Stimulated activated memory B cell treated with anti-CD40 and anti-IgM and Interleukin-4, amounts not matched to agents 10 μg/mL and 1 μg/mL and 100 μg/mL, for 72 hours (primary cell): ENCODE data around the gene BCL6.

ENCODE experiments used
- ATAC-seq: fragments of 150-1000 bp; cut with Tn5 transposase; 2 replicates; pipeline ENCODE4 v1.10.0; 2021
- H3K27ac Mint-ChIP-seq: one replicate; pipeline ENCODE4 v1.8.0; 2022; ENCODE audit warnings: mild to moderate bottlenecking, mixed read lengths
- H3K27me3 Mint-ChIP-seq: one replicate; pipeline ENCODE4 v1.8.0; 2022; ENCODE audit warnings: mixed read lengths
- H3K36me3 Mint-ChIP-seq: one replicate; pipeline ENCODE4 v1.8.0; 2022; ENCODE audit warnings: mixed read lengths
- H3K4me1 Mint-ChIP-seq: one replicate; pipeline ENCODE4 v1.8.0; 2022; ENCODE audit warnings: mixed read lengths
- H3K4me3 Mint-ChIP-seq: one replicate; pipeline ENCODE4 v1.8.0; 2022; ENCODE audit warnings: mild to moderate bottlenecking, moderate library complexity, mixed read lengths
- H3K9me3 Mint-ChIP-seq: one replicate; pipeline ENCODE4 v1.8.0; 2022; ENCODE audit warnings: mixed read lengths

Gene BCL6

GRCh38 chr3:187718802-187719201 lies 26.5 kb downstream of the BCL6 start:
- Mint-ChIP-seq H3K27me3 (no peaks in the 10 kb centered on the region), H3K36me3 (peaks cover 36% of the 10 kb centered on the region)

GRCh38 chr3:187717572-187717971 lies 27.7 kb downstream of the BCL6 start:
- H3K27me3 Mint-ChIP-seq = no peaks in the 10 kb centered on the region
- no peak overlapping the region for H3K27ac Mint-ChIP-seq
- H3K36me3 Mint-ChIP-seq = peaks cover 25% of the 10 kb centered on the region
- no peaks in the 10 kb centered on the region for H3K9me3 Mint-ChIP-seq
- ATAC-seq = no peak
- peaks cover 8% of the 10 kb centered on the region for H3K4me1 Mint-ChIP-seq
- no peak overlapping the region for H3K4me3 Mint-ChIP-seq

More at GRCh38 chr3:187718802-187719201, 26.5 kb downstream of the BCL6 start:
- no peak overlapping the region for H3K27ac Mint-ChIP-seq
- no peak overlapping the region for H3K4me3 Mint-ChIP-seq
- H3K9me3 Mint-ChIP-seq = no peaks in the 10 kb centered on the region
- H3K4me1 Mint-ChIP-seq = peaks cover 8% of the 10 kb centered on the region
- no peak for ATAC-seq

GRCh38 chr3:187714404-187714979 lies 30.8 kb downstream of the BCL6 start:
- no peak overlapping the region for H3K27ac Mint-ChIP-seq
- no peaks in the 10 kb centered on the region for H3K27me3 Mint-ChIP-seq
- no peaks in the 10 kb centered on the region for H3K36me3 Mint-ChIP-seq
- H3K9me3 Mint-ChIP-seq = no peaks in the 10 kb centered on the region
- H3K4me1 Mint-ChIP-seq = peaks cover 8% of the 10 kb centered on the region
- no peak overlapping the region for H3K4me3 Mint-ChIP-seq
- peak; percentile 84 for ATAC-seq

- no peaks in the 10 kb centered on the region for H3K27me3 Mint-ChIP-seq
- no peak overlapping the region for H3K4me3 Mint-ChIP-seq
These were observed 31.8 kb downstream of the BCL6 start for GRCh38 chr3:187713504-187713903.

GRCh38 chr3:187709155-187709554 lies 36.1 kb downstream of the BCL6 start:
- no peaks in the 10 kb centered on the region for H3K9me3 Mint-ChIP-seq
- peaks cover 2% of the 10 kb centered on the region for H3K4me1 Mint-ChIP-seq
- no peak for ATAC-seq
- no peaks in the 10 kb centered on the region for H3K36me3 Mint-ChIP-seq
- no peaks in the 10 kb centered on the region for H3K27me3 Mint-ChIP-seq
- H3K4me3 Mint-ChIP-seq = no peak overlapping the region
- H3K27ac Mint-ChIP-seq = no peak overlapping the region

More at GRCh38 chr3:187713504-187713903, 31.8 kb downstream of the BCL6 start:
- no peak overlapping the region for H3K27ac Mint-ChIP-seq
- ATAC-seq = no peak
- H3K4me1 Mint-ChIP-seq = peaks cover 8% of the 10 kb centered on the region
- no peaks in the 10 kb centered on the region for H3K9me3 Mint-ChIP-seq
- H3K36me3 Mint-ChIP-seq = no peaks in the 10 kb centered on the region

- Mint-ChIP-seq H3K36me3 (no peaks in the 10 kb centered on the region), H3K27me3 (no peaks in the 10 kb centered on the region), H3K27ac (no peak overlapping the region)
These were observed 36.6 kb downstream of the BCL6 start for GRCh38 chr3:187708696-187709095.

GRCh38 chr3:187706971-187707370 lies 38.3 kb downstream of the BCL6 start:
- Mint-ChIP-seq H3K36me3 (no peaks in the 10 kb centered on the region), H3K27ac (no peak overlapping the region), H3K4me3 (no peak overlapping the region), H3K27me3 (no peaks in the 10 kb centered on the region), H3K4me1 (no peaks in the 10 kb centered on the region), H3K9me3 (no peaks in the 10 kb centered on the region)
- no peak for ATAC-seq

More at GRCh38 chr3:187708696-187709095, 36.6 kb downstream of the BCL6 start:
- ATAC-seq = no peak
- Mint-ChIP-seq H3K9me3 (no peaks in the 10 kb centered on the region), H3K4me3 (no peak overlapping the region), H3K4me1 (no peaks in the 10 kb centered on the region)

GRCh38 chr3:187705164-187705563 lies 40.1 kb downstream of the BCL6 start:
- Mint-ChIP-seq H3K27ac (no peak overlapping the region), H3K36me3 (no peaks in the 10 kb centered on the region), H3K4me1 (no peaks in the 10 kb centered on the region), H3K9me3 (no peaks in the 10 kb centered on the region), H3K27me3 (no peaks in the 10 kb centered on the region), H3K4me3 (no peak overlapping the region)
- ATAC-seq = peak; percentile 12

- H3K27ac Mint-ChIP-seq = no peak within 1 kb of the TSS
- no peaks in the 10 kb centered on the region for H3K9me3 Mint-ChIP-seq
- ATAC-seq = no peak
- H3K36me3 Mint-ChIP-seq = no peaks in the 10 kb centered on the region
- H3K4me3 Mint-ChIP-seq = no peak within 1 kb of the TSS
- no peaks in the 10 kb centered on the region for H3K4me1 Mint-ChIP-seq
- H3K27me3 Mint-ChIP-seq = peaks cover 8% of the 10 kb centered on the region
These were observed 42.7 kb downstream of the BCL6 start, which contains the start of gene RTP2 for GRCh38 chr3:187702507-187703033. TSS of gene RTP2 (minus strand) at chr3:187702557. CDS start at chr3:187702128, 429 bp downstream.

- H3K4me1 Mint-ChIP-seq = no peaks in the 10 kb centered on the region
- H3K27me3 Mint-ChIP-seq = peaks cover 15% of the 10 kb centered on the region
- no peaks in the 10 kb centered on the region for H3K36me3 Mint-ChIP-seq
- H3K4me3 Mint-ChIP-seq = no peak overlapping the region
- no peaks in the 10 kb centered on the region for H3K9me3 Mint-ChIP-seq
- ATAC-seq = no peak
- H3K27ac Mint-ChIP-seq = no peak overlapping the region
These were observed 45.0 kb downstream of the BCL6 start for GRCh38 chr3:187700249-187700648.

- Mint-ChIP-seq H3K36me3 (no peaks in the 10 kb centered on the region), H3K4me3 (no peak overlapping the region), H3K27me3 (peaks cover 30% of the 10 kb centered on the region), H3K27ac (no peak overlapping the region), H3K4me1 (no peaks in the 10 kb centered on the region), H3K9me3 (peaks cover 3% of the 10 kb centered on the region)
- no peak for ATAC-seq
These were observed 46.5 kb downstream of the BCL6 start for GRCh38 chr3:187698499-187699399.

GRCh38 chr3:187696021-187696420 lies 49.2 kb downstream of the BCL6 start:
- H3K9me3 Mint-ChIP-seq = peaks cover 3% of the 10 kb centered on the region
- no peak overlapping the region for H3K27ac Mint-ChIP-seq
- no peak overlapping the region for H3K4me3 Mint-ChIP-seq
- H3K27me3 Mint-ChIP-seq = peaks cover 39% of the 10 kb centered on the region
- ATAC-seq = no peak
- no peaks in the 10 kb centered on the region for H3K4me1 Mint-ChIP-seq
- no peaks in the 10 kb centered on the region for H3K36me3 Mint-ChIP-seq

GRCh38 chr3:187695449-187695848 lies 49.8 kb downstream of the BCL6 start:
- peaks cover 39% of the 10 kb centered on the region for H3K27me3 Mint-ChIP-seq
- H3K9me3 Mint-ChIP-seq = peaks cover 3% of the 10 kb centered on the region
- no peaks in the 10 kb centered on the region for H3K4me1 Mint-ChIP-seq
- no peak for ATAC-seq
- H3K27ac Mint-ChIP-seq = no peak overlapping the region
- H3K36me3 Mint-ChIP-seq = no peaks in the 10 kb centered on the region
- H3K4me3 Mint-ChIP-seq = no peak overlapping the region

GRCh38 chr3:187694801-187695200 lies 50.5 kb downstream of the BCL6 start:
- Mint-ChIP-seq H3K9me3 (peaks cover 3% of the 10 kb centered on the region), H3K27me3 (peaks cover 36% of the 10 kb centered on the region), H3K27ac (no peak overlapping the region), H3K4me3 (no peak overlapping the region), H3K36me3 (no peaks in the 10 kb centered on the region), H3K4me1 (no peaks in the 10 kb centered on the region)
- no peak for ATAC-seq

- Mint-ChIP-seq H3K4me1 (no peaks in the 10 kb centered on the region), H3K9me3 (peaks cover 3% of the 10 kb centered on the region), H3K27ac (no peak overlapping the region), H3K4me3 (no peak overlapping the region), H3K27me3 (peaks cover 36% of the 10 kb centered on the region), H3K36me3 (no peaks in the 10 kb centered on the region)
- no peak for ATAC-seq
These were observed 51.8 kb downstream of the BCL6 start for GRCh38 chr3:187693431-187693830.
